ENCODE measurements around the gene TCF4. TPM values are rescaled to one million over a fixed set of nuclear protein-coding genes. Genes with fewer than 3 reads are reported as not detected.

TCF4 gene
- total RNA-seq, 1 experiment from 2014 or later: 12.5 TPM

- Histone ChIP-seq H3K27me3 (ENCODE audit: low read length) (no peaks in the 10 kb centered on the region), H3K9me2 (replicated peaks; ENCODE audit: low read length) (no peaks in the 10 kb centered on the region), H3K4me3 (ENCODE audit: low read length) (no peak overlapping the region), H3K4me1 (ENCODE audit: insufficient read depth, low read length) (no peaks in the 10 kb centered on the region), H3K79me2 (ENCODE audit: low read length) (no peaks in the 10 kb centered on the region), H4K20me1 (ENCODE audit: low read length) (no peaks in the 10 kb centered on the region), H3K9me3 (ENCODE audit: low read length) (no peaks in the 10 kb centered on the region), H3K9ac (ENCODE audit: low read length) (no peak overlapping the region), H3K36me3 (ENCODE audit: low read depth, low read length) (no peaks in the 10 kb centered on the region), H3F3A (ENCODE audit: low read length, unreplicated experiment) (no peaks in the 10 kb centered on the region), H2AFZ (ENCODE audit: low read length) (no peak overlapping the region), H3K27ac (ENCODE audit: low read length) (no peak overlapping the region), H3K4me2 (ENCODE audit: low read length) (no peak overlapping the region)
- intact Hi-C loops (cut with micrococcal nuclease): no loop called here
- DNase-seq (no peak), ATAC-seq (no peak)
- TF ChIP-seq CTCF (conservative IDR thresholded peaks at IDR 0.05; ENCODE audit: low read depth, low read length) (no peak), EZH2phosphoT487 (IDR thresholded peaks at IDR 0.05; ENCODE audit: borderline replicate concordance, low read length) (no peak), EZH2 (IDR thresholded peaks at IDR 0.05; ENCODE audit: low read length, unreplicated experiment) (no peak)
- ChIA-PET POLR2A (ENCODE audit: unreplicated experiment) (no interaction called here), CTCF (no interaction called here)
- BruUV-seq (replicated peaks): no TSS peak
Measured at GRCh38 chr18:55372209-55372608, 215.8 kb downstream of the TCF4 start.

GRCh38 chr18:55370936-55371335 lies 217.1 kb downstream of the TCF4 start:
- DNase-seq: no peak
- H3K27ac ChIP-seq (ENCODE audit: low read length): no peak overlapping the region
- BruUV-seq (replicated peaks): no TSS peak
- no peaks in the 10 kb centered on the region for H3K27me3 ChIP-seq (ENCODE audit: low read length)
- H3K9me2 ChIP-seq (replicated peaks; ENCODE audit: low read length): no peaks in the 10 kb centered on the region
- no peak overlapping the region for H2AFZ ChIP-seq (ENCODE audit: low read length)
- intact Hi-C loops (cut with micrococcal nuclease): no loop called here
- H3K4me2 ChIP-seq (ENCODE audit: low read length): no peak overlapping the region
- ChIA-PET POLR2A (ENCODE audit: unreplicated experiment) (no interaction called here), CTCF (no interaction called here)
- H3K79me2 ChIP-seq (ENCODE audit: low read length): no peaks in the 10 kb centered on the region
- no peaks in the 10 kb centered on the region for H3K36me3 ChIP-seq (ENCODE audit: low read depth, low read length)
- H3F3A ChIP-seq (ENCODE audit: low read length, unreplicated experiment): no peaks in the 10 kb centered on the region
- H3K9ac ChIP-seq (ENCODE audit: low read length): no peak overlapping the region
- no peaks in the 10 kb centered on the region for H4K20me1 ChIP-seq (ENCODE audit: low read length)
- ATAC-seq: no peak
- TF ChIP-seq EZH2phosphoT487 (IDR thresholded peaks at IDR 0.05; ENCODE audit: borderline replicate concordance, low read length): no peak
- no peak for TF ChIP-seq CTCF (conservative IDR thresholded peaks at IDR 0.05; ENCODE audit: low read depth, low read length)
- no peak for TF ChIP-seq EZH2 (IDR thresholded peaks at IDR 0.05; ENCODE audit: low read length, unreplicated experiment)
- no peaks in the 10 kb centered on the region for H3K9me3 ChIP-seq (ENCODE audit: low read length)
- no peak overlapping the region for H3K4me3 ChIP-seq (ENCODE audit: low read length)
- H3K4me1 ChIP-seq (ENCODE audit: insufficient read depth, low read length): no peaks in the 10 kb centered on the region

GRCh38 chr18:55369346-55369745 lies 218.6 kb downstream of the TCF4 start:
- Histone ChIP-seq H3K4me2 (ENCODE audit: low read length) (no peak overlapping the region), H3K36me3 (ENCODE audit: low read depth, low read length) (no peaks in the 10 kb centered on the region), H2AFZ (ENCODE audit: low read length) (no peak overlapping the region), H3K4me1 (ENCODE audit: insufficient read depth, low read length) (no peaks in the 10 kb centered on the region), H3K4me3 (ENCODE audit: low read length) (no peak overlapping the region), H3K9me2 (replicated peaks; ENCODE audit: low read length) (no peaks in the 10 kb centered on the region), H4K20me1 (ENCODE audit: low read length) (no peaks in the 10 kb centered on the region), H3K9ac (ENCODE audit: low read length) (no peak overlapping the region), H3K27ac (ENCODE audit: low read length) (no peak overlapping the region), H3K27me3 (ENCODE audit: low read length) (no peaks in the 10 kb centered on the region), H3F3A (ENCODE audit: low read length, unreplicated experiment) (no peaks in the 10 kb centered on the region), H3K9me3 (ENCODE audit: low read length) (no peaks in the 10 kb centered on the region), H3K79me2 (ENCODE audit: low read length) (no peaks in the 10 kb centered on the region)
- no peak for ATAC-seq
- ChIA-PET CTCF (no interaction called here), POLR2A (ENCODE audit: unreplicated experiment) (no interaction called here)
- DNase-seq: no peak
- TF ChIP-seq CTCF (conservative IDR thresholded peaks at IDR 0.05; ENCODE audit: low read depth, low read length) (no peak), EZH2phosphoT487 (IDR thresholded peaks at IDR 0.05; ENCODE audit: borderline replicate concordance, low read length) (no peak), EZH2 (IDR thresholded peaks at IDR 0.05; ENCODE audit: low read length, unreplicated experiment) (no peak)
- no TSS peak for BruUV-seq (replicated peaks)
- intact Hi-C loops (cut with micrococcal nuclease): no loop called here
